ENCODE results near the gene WDFY4. TPM values are rescaled to one million over a fixed set of nuclear protein-coding genes. Genes with fewer than 3 reads are reported as not detected.

WDFY4 gene
- total and polyA plus RNA-seq, 2 donors (not counting 3 experiments of a cell fraction or from before 2014, with no cell fraction given), result 10.1 to 10.2 TPM

GRCh38 chr10:48714088-48714487 lies 29.4 kb downstream of the WDFY4 start:
- Histone ChIP-seq H3K9me3 (replicated peaks; ENCODE audit: control insufficient read depth, insufficient read depth, low read length) (no peaks in the 10 kb centered on the region), H3K9me1 (replicated peaks; ENCODE audit: control insufficient read depth, extremely low read depth, insufficient read depth, low read length) (no peaks in the 10 kb centered on the region), H3K4me2 (ENCODE audit: insufficient read depth, low read length) (no peak overlapping the region), H3K4me3 (replicated peaks in 1 of 3; ENCODE audit: insufficient read depth in 1 of 3, low read depth in 1 of 3, low read length in 3 of 3) (no peak overlapping the region), H3K9ac (replicated peaks; ENCODE audit: extremely low read depth, insufficient read depth, low read length) (no peak overlapping the region), H2AFZ (ENCODE audit: low read depth, low read length) (no peak overlapping the region), H3K27ac (ENCODE audit: insufficient read depth, low read depth, low read length) (no peak overlapping the region), H3K36me3 (ENCODE audit: control insufficient read depth in 2 of 2, extremely low read depth in 1 of 2, insufficient read depth in 2 of 2, low read length in 2 of 2) (no peaks in the 10 kb centered on the region), H3K27me3 (ENCODE audit: control insufficient read depth in 2 of 2, insufficient read depth in 2 of 2, low read length in 2 of 2) (peaks cover 0 to 16% of the 10 kb centered on the region in 2 experiments), H3K79me2 (ENCODE audit: control insufficient read depth, insufficient read depth, low read length) (no peaks in the 10 kb centered on the region), H4K20me1 (replicated peaks; ENCODE audit: control insufficient read depth, extremely low read depth, insufficient read depth, low read length) (no peaks in the 10 kb centered on the region), H3K4me1 (ENCODE audit: control insufficient read depth, extremely low read depth, insufficient read depth, low read length) (no peaks in the 10 kb centered on the region)
- CTCF ChIA-PET, result no interaction called here
- dilution Hi-C loops (cut with MboI; ENCODE audit: extremely low pct_ligation_motif_present, low sequenced_read_pairs), result no loop called here
- DNase-seq (ENCODE audit: low read depth, low spot score) (no peak), FAIRE-seq (no peak)
- BruUV-seq (replicated peaks), result no TSS peak
- TF ChIP-seq MYC (IDR thresholded peaks at IDR 0.05; ENCODE audit: low read depth, low read length) (no peak), POLR2AphosphoS5 (IDR thresholded peaks at IDR 0.05; ENCODE audit: insufficient read depth, low read depth, low read length) (no peak), POLR2A (IDR thresholded peaks at IDR 0.05; ENCODE audit: low read depth, low read length) (no peak), FOS (IDR thresholded peaks at IDR 0.05; ENCODE audit: borderline replicate concordance, insufficient read depth, low read length) (no peak), JUN (IDR thresholded peaks at IDR 0.05; ENCODE audit: borderline replicate concordance, insufficient read depth, insufficient read length, low read depth) (no peak)
- TF ChIP-seq, protein P1, sequence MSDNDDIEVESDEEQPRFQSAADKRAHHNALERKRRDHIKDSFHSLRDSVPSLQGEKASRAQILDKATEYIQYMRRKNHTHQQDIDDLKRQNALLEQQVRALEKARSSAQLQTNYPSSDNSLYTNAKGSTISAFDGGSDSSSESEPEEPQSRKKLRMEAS (IDR thresholded peaks at IDR 0.05; ENCODE audit: insufficient read depth, insufficient read length), result no peak
- POLR2A ChIA-PET, result no interaction called here
- intact Hi-C loops (cut with micrococcal nuclease), result no loop called here

DNA sequence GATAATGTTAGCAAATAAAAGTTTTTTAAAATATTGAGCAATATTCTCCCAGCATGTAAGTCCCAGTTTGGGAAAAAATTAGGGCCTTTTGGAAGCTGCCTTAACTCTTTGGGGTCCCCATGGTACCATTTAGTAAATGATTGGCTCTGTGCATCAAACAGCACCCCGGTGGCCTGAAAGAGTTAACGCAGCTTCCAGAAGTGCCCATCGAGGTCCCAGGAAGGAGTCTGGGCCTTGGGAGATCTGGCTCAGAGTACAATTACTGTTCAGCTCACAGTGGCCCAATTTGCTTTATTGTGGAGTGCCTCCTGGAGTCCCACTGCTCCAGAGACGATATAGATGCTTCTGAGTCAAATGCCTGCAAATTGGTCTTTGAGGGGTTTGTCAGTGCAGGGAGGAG lies 31.7 kb downstream of the WDFY4 start:
- no peaks in the 10 kb centered on the region for H3K9me1 ChIP-seq (replicated peaks; ENCODE audit: control insufficient read depth, extremely low read depth, insufficient read depth, low read length)
- no peak for DNase-seq (ENCODE audit: low read depth, low spot score)
- no peak for TF ChIP-seq EZH2 (IDR thresholded peaks at IDR 0.05; ENCODE audit: borderline replicate concordance, low read depth, low read length, severe bottlenecking)
- TF ChIP-seq, protein P2, sequence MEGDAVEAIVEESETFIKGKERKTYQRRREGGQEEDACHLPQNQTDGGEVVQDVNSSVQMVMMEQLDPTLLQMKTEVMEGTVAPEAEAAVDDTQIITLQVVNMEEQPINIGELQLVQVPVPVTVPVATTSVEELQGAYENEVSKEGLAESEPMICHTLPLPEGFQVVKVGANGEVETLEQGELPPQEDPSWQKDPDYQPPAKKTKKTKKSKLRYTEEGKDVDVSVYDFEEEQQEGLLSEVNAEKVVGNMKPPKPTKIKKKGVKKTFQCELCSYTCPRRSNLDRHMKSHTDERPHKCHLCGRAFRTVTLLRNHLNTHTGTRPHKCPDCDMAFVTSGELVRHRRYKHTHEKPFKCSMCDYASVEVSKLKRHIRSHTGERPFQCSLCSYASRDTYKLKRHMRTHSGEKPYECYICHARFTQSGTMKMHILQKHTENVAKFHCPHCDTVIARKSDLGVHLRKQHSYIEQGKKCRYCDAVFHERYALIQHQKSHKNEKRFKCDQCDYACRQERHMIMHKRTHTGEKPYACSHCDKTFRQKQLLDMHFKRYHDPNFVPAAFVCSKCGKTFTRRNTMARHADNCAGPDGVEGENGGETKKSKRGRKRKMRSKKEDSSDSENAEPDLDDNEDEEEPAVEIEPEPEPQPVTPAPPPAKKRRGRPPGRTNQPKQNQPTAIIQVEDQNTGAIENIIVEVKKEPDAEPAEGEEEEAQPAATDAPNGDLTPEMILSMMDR (IDR thresholded peaks at IDR 0.05; ENCODE audit: extremely low read depth in 1 of 2, insufficient read depth in 1 of 2, low read depth in 1 of 2, low read length in 2 of 2), result no peak
- TF ChIP-seq, protein P1 (IDR thresholded peaks at IDR 0.05; ENCODE audit: insufficient read depth, insufficient read length), result no peak
- no peak for TF ChIP-seq GATA2 (IDR thresholded peaks at IDR 0.05; ENCODE audit: insufficient read depth, insufficient read length, low read depth, low read length)
- no peak for TF ChIP-seq POLR2A (IDR thresholded peaks at IDR 0.05; ENCODE audit: low read depth, low read length)
- no peak for TF ChIP-seq JUN (IDR thresholded peaks at IDR 0.05; ENCODE audit: borderline replicate concordance, insufficient read depth, insufficient read length, low read depth)
- TF ChIP-seq POLR2AphosphoS5 (IDR thresholded peaks at IDR 0.05; ENCODE audit: insufficient read depth, low read depth, low read length), result no peak
- TF ChIP-seq FOS (IDR thresholded peaks at IDR 0.05; ENCODE audit: borderline replicate concordance, insufficient read depth, low read length), result no peak
- TF ChIP-seq MYC (IDR thresholded peaks at IDR 0.05; ENCODE audit: low read depth, low read length), result no peak
- ChIA-PET CTCF (no interaction called here), POLR2A (no interaction called here)
- H3K4me1 ChIP-seq (ENCODE audit: control insufficient read depth, extremely low read depth, insufficient read depth, low read length), result no peaks in the 10 kb centered on the region
- no peak overlapping the region for H3K4me2 ChIP-seq (ENCODE audit: insufficient read depth, low read length)
- no peaks in the 10 kb centered on the region for H3K36me3 ChIP-seq (ENCODE audit: control insufficient read depth in 2 of 2, extremely low read depth in 1 of 2, insufficient read depth in 2 of 2, low read length in 2 of 2)
- intact Hi-C loops (cut with micrococcal nuclease), result no loop called here
- dilution Hi-C loops (cut with MboI; ENCODE audit: extremely low pct_ligation_motif_present, low sequenced_read_pairs), result no loop called here
- no peak overlapping the region for H2AFZ ChIP-seq (ENCODE audit: low read depth, low read length)
- FAIRE-seq, result no peak
- no peak overlapping the region for H3K27ac ChIP-seq (ENCODE audit: insufficient read depth, low read depth, low read length)
- no peaks in the 10 kb centered on the region for H3K9me3 ChIP-seq (replicated peaks; ENCODE audit: control insufficient read depth, insufficient read depth, low read length)
- H3K27me3 ChIP-seq (ENCODE audit: control insufficient read depth in 2 of 2, insufficient read depth in 2 of 2, low read length in 2 of 2), result peaks cover 0 to 11% of the 10 kb centered on the region in 2 experiments
- BruUV-seq (replicated peaks), result no TSS peak
- no peak overlapping the region for H3K9ac ChIP-seq (replicated peaks; ENCODE audit: extremely low read depth, insufficient read depth, low read length)
- H3K79me2 ChIP-seq (ENCODE audit: control insufficient read depth, insufficient read depth, low read length), result no peaks in the 10 kb centered on the region
- H4K20me1 ChIP-seq (replicated peaks; ENCODE audit: control insufficient read depth, extremely low read depth, insufficient read depth, low read length), result no peaks in the 10 kb centered on the region
- H3K4me3 ChIP-seq (replicated peaks in 1 of 3; ENCODE audit: insufficient read depth in 1 of 3, low read depth in 1 of 3, low read length in 3 of 3), result no peak overlapping the region
